Activated T-cell treated with anti-CD3 and anti-CD28 coated beads for 4 hours (primary cell): Measurements from ENCODE around the gene TBX10.
"Not testable (repeated sequence)": the region's sequence is repeated elsewhere in the genome, so short reads cannot be mapped to it uniquely, and the experiment has no call there.

ENCODE experiments used
- DNase-seq: peaks from one replicate; pipeline ENCODE4 v3.0.0-alpha.2; 2020

The TBX10 gene

DNA sequence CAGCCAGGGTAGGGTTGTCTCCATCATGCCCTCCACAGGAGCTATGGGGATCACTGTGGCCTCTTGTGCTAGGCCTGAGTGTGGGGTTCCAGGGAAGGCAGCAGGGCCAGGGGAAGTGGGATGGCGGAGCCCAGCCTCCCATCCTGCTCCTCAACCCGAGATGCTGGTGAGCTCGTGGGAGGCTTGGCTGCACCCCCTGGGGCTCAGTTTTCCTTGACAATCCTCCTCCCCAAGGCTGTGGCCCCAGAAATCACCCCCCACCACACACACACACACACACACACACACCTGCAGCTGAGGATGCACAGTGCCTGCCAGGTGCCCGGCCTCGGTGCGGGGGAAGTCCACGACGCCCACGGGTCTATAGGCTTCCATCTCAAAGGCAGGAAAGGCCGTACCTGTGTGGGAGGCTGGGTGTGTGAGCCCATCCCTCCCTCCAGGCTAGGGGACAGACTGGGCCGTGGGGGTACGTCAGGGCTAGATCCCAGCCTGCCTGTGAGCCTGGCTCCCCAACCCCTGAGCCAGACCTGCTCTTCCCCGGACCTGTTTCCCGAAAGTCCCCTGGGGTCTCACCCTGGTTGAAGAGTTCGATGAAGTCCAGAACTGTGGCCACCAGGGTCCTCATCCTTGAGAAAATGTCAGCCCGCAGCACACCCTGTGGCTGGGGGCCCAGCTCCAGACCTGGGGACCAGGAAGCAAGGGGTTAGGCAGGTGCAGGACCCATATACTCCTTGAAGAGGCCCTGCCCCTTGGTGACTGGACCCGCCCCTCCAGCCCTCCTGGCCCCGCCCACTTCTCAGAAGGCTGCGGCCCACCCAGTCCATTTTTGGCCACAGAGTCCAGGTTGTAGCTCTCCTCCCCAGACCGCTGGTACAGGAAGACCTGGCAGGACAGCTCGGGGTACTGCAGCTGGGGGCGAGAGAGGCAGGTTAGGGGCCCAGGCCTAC, 5.2 kb upstream of the TBX10 start:
- no peak for DNase-seq

GRCh38 chr11:67644042-67644441, 4.5 kb upstream of the TBX10 start:
- no peak for DNase-seq

- DNase-seq, result no peak
Measured at GRCh38 chr11:67642173-67643120, 2.9 kb upstream of the TBX10 start.

DNA sequence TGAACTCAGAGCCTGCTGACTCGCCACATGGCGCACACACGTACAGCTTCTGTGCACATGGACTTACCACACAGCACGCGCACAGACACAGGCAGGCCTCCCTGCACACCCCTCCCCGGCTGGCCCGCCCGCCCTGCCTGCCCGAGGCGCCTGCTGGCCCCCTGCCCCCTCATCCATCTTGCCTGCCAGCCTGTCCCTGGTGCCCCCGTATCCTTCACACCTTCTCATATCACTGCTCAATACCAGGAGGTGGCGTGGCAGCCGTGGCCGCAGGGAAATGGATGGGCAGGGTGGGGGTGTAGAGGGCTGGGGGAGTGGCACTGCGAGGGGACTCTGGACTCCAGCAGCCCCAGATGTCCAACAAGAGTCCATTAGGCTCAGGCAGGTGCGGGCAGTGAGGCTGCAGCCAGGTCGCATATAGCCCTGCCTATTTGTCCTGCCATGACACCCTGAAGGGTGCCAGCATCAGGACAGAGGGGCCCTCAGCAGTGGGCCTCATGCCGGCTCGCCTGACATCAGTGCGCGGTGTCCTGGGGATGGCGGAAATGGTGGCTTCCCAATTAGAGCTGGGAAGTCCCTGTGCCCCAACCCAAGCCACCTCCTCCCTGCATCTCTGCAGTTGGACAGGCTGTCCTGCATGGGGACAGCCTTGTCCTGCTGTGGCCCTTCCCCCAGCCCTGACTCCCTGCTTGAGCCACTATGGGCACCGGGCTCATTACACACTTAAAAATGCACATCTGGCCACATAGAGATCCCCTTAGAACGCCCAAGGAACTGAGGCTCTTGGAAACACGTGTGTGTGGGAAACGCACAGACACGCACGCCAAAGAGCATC, 2.0 kb upstream of the TBX10 start:
- no peak for DNase-seq

DNA sequence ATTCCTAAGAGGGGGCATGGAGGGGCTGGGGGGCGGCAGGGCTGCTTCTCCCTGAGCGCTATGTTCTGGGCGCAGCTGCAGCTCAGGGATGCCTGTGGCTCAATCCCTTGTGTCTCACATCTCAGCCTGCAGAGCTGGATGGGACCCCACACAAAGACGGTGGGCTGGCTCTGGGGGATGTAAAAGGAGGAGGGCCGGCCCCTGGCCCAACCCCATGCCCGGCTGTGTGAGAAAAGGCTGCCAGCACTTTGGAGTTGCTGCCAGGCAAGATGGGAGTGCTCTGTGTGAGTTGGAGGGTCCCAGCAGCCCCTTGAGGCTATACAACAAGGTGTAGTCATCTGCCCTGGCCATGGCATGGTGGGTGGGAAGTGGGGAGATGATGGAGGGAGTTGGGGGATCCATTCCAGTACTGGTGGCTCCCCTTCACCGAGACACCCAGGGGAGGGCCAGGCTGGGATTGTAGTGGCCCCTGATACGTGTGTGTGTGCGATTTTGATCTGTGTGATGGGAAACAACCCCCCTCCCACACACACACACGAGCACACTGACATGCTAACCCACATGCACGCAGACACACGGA, 1.3 kb upstream of the TBX10 start:
- no peak for DNase-seq

DNA sequence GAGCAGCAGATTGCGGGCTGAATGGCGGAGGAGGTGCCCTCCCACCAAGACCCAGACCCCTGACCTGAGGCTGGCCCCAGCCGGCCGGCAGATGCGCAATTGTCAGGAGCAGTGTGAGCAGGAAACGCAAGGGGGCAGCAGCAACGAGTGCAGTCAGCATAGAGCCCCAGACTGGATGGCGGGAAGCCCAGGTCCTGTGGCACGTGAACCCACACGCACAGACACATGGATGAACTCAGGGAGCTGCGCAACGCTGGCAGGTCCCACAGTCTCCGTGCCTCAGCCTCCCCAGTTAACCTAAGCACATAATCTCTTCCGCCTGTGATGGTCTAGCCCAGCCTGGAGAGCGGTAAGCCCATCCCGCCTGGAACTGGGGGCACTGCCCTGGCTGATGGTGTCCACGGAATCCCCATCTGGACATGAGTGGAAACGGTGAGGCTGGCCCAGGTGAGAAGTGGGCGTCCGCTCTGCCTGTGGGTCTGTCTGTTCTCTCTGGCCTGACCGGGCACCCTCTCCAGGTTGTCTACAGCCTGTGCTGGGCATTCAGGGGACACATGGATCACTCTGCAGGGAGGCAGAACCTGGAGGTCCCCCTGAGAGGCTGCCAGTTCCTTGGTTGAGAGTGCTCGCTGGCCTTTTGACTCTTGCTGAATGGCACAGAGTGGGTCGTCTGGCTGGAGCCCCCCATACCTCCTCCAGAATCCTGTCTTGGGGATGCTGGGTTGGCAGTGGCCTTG, 626 bp upstream of the TBX10 start:
- peak; percentile 34 for DNase-seq

DNA sequence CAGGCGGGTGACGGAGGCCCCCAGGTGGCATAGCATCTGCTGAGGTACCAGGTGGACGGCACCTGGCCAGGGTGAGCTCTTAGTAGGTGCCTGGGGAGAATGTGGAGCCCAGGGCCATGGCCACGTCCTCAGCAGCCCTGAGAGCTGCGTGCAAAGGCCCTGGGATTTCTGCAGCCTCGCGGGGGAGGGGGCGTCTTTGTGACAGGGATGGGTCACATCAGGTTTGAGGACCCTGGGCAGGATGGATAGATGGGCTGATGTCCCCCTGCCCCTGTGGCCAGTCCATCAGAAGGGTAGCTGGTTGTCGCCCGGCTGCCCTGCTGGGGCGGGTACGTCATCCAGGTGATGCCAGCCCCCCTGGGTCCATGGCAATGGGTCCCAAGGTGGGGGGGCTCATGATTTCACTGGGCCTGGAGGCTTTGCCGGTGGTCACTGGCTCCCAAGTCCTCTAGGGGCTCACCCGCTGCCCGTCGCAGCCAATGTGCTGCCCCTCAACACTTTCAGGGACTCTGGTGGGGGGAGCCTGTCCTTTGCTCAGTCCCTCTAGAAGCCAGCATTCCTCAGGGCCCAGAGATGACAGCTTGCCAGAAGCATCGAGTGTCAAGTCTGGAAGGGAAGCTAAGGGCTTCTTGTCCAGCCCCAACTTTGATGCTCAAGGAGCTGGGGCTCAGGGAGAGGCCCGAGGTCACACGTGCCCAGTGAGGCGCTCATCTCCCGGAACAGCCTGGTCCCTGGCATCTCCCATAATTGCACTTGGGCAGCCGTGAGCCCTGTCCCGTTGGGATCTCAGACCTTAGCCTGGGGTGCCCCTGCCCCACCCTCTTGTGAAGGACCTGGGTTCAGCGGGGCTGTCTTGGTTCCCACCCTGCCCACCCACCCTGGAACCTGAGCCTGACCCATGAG, 777 bp downstream of the TBX10 start:
- DNase-seq, result no peak

- not testable (repeated sequence) for DNase-seq
Measured at GRCh38 chr11:67637441-67637840, 2.1 kb downstream of the TBX10 start.

GRCh38 chr11:67636962-67637361, 2.6 kb downstream of the TBX10 start:
- DNase-seq, result no peak

DNA sequence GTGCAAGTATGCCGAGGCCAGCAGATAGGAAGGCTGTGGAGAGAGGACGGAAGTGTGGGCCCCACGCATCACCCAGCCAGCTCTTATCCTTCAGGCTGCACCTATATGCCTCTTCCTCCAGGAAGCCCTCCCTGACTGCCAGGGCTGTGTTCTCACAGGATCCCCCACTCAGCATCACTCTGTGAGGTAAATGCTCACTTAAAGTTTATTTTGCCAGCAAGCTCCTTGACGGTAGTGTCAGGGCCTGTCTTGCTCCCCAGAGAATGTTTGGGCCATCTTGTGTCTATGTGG, 4.4 kb downstream of the TBX10 start:
- no peak for DNase-seq

- DNase-seq, result no peak
Measured at GRCh38 chr11:67634366-67635230, 5.0 kb downstream of the TBX10 start.

DNA sequence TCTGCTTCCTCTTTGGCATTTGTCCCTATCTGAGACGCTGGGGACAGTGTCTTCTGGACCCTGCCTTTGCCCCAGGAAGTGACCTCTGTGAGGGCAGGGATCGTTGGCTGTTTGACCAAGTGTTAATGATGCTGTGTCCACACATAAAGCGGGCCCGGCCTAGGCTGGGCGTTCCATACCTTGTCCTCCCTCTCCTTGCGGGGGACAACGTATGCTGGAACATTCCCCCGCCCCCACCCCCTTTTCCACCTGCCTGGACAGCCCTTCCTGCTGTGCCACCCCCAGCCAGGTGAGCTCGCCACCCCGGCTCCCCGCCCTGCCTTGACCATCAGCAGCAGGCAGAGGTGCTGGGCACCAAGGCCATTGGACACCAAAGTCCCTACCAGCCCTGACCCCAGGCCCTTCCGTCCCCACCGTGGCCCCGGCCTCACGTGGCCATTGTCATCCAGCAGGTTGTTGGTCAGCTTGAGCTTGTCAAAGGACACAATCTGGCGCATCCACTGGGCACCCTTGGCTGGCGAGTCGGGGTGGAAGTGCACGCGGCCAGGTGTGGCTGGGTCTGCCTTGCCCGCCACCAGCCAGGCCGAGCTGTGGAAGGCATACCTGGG, 5.7 kb downstream of the TBX10 start:
- DNase-seq, result no peak

DNA sequence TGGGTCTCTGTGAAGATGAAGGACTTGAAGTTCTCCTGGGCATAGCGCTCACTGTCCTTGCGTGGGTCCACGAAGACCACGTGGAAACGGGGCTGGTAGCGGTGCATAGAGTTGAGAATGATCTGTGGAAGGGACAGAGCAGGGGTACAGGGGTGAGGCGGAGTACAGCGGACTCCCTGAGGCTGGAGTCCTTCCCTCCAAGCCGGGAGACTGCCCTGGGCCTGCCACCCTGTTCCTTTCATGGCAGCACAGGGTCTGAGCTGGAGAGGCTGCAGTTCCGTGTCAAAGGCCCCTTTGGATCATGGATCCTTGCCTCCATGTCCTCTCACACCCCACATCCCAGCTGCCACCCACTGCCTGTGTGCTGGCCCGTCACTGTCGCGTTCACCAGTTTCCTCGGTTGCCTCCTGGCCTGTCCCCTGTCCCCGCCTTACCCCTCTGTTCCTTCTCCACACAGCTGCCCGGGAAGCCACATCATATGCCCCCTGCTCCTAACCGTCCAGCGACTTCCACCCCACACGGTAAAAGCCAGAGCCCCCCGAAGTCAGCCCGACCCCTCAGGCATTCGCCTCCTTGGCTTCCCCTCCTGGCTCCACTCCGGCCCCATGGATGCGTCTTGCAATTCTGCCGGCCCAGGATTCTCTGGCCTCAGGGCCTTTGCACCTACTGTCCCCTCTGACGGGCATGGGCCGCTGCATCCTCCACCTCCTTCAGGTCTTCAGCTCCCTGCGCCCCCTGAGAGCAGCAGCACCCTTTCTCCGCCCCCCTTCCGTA, 6.4 kb downstream of the TBX10 start:
- DNase-seq, result no peak

GRCh38 chr11:67632175-67632981, 7.2 kb downstream of the TBX10 start:
- DNase-seq, result no peak

- DNase-seq, result no peak
Measured at GRCh38 chr11:67631853-67632174, 7.7 kb downstream of the TBX10 start.

DNA sequence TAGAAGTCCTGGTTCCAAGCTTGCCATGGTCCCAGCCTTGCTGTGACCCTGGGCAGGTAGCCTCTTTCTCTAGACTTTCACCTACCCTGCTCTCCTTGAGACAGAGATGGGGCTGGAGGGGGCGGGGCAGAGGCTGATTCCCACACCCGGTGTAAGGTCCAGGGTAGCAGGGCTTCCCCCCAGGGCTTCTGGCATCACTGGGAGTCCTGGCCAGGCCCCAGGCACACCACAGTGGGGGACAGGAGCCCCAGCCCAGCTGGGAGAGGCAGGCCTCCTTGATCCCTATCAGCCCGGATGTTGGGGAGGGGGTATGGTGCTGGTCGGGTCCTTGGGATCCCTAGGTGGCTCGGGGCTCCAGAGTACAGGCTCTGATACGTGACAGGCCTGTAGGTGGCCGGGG, 8.2 kb downstream of the TBX10 start:
- DNase-seq, result no peak

DNA sequence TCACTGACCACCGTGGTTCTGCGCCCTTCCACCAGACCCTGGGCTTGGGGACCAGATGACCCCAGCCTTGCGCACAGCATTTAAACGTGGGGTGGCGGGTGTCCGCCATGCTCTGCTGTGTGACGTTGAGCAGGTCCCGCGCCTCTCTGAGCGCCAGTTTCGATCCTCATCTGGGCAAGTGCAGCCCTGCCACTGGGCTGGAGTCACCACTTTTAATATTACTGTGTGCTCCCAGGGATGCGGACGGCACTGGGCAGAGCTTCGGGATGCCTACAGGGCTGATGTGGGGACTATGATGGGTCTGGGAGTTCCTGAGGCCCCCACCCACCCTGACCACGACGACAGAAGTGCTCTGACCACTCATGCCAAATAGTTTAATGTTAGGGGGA, 8.6 kb downstream of the TBX10 start:
- no peak for DNase-seq
